Natural killer cell treated with Interleukin-12 subunit alpha and Interleukin-12 subunit beta and Interleukin-15 and Interleukin-18, amount 100 ng/mL, for 72 hours (primary cell): Measurements from ENCODE around the gene SHB. TPM values are rescaled to one million over a fixed set of nuclear protein-coding genes. Genes with fewer than 3 reads are reported as not detected.

ENCODE experiments used
- total RNA-seq, 2 donors: library from RNA; stranded (reverse); gene quantifications; one replicate each; pipeline ENCODE4 v1.2.3, GENCODE V29; 2022

SHB gene
- total RNA-seq, 2 donors from 2014 or later = 0.14 to 1.6 TPM

Other genes with a start within 250 kb of the SHB start
- 10 to 100 TPM; 28.7 to 34.7 TPM for gene SLC25A51, start 165.1 kb downstream of the SHB start, total RNA-seq